ENCODE results near the gene ZMYND15. TPM values are rescaled to one million over a fixed set of nuclear protein-coding genes. Genes with fewer than 3 reads are reported as not detected.

The ZMYND15 gene
- polyA plus RNA-seq, 1 donor (not counting 4 experiments of a cell fraction or from before 2014, with no cell fraction given), result 0.25 TPM

GRCh38 chr17:4743898-4744297, 4.3 kb downstream of the ZMYND15 start:
- DNase-seq (ENCODE audit: low read depth, low spot score) (no peak), FAIRE-seq (no peak)
- Histone ChIP-seq H3K9me1 (ENCODE audit: control insufficient read depth, extremely low read depth, insufficient read depth, low read length) (no peaks in the 10 kb centered on the region), H2AFZ (ENCODE audit: control insufficient read depth, low read length) (no peak overlapping the region), H4K20me1 (ENCODE audit: control insufficient read depth, extremely low read depth, insufficient read depth, low read length) (no peaks in the 10 kb centered on the region), H3K36me3 (ENCODE audit: control insufficient read depth in 2 of 2, extremely low read depth in 1 of 2, insufficient read depth in 2 of 2, low read length in 2 of 2) (no peaks in the 10 kb centered on the region), H3K4me2 (ENCODE audit: control insufficient read depth, extremely low read depth, insufficient read depth, low read depth, low read length) (no peak overlapping the region), H3K79me2 (ENCODE audit: control insufficient read depth, insufficient read depth, low read length) (no peaks in the 10 kb centered on the region), H3K4me3 (ENCODE audit: control insufficient read depth in 2 of 3, extremely low read depth in 1 of 3, insufficient read depth in 2 of 3, low read depth in 1 of 3, low read length in 3 of 3) (no peak overlapping the region), H3K27me3 (ENCODE audit: control insufficient read depth, extremely low read depth, insufficient read depth, low read length) (peaks cover 20% of the 10 kb centered on the region), H3K9ac (ENCODE audit: control insufficient read depth, extremely low read depth, insufficient read depth, low read length) (no peak overlapping the region), H3K4me1 (ENCODE audit: control insufficient read depth, extremely low read depth, insufficient read depth, low read length) (peaks cover 4% of the 10 kb centered on the region), H3K27ac (ENCODE audit: control insufficient read depth, insufficient read depth, low read length) (no peak overlapping the region), H3K9me3 (ENCODE audit: control insufficient read depth, low read depth, low read length) (no peaks in the 10 kb centered on the region)
- dilution Hi-C loops (cut with MboI; ENCODE audit: extremely low pct_ligation_motif_present, low sequenced_read_pairs), result no loop called here
- TF ChIP-seq EZH2 (IDR thresholded peaks at IDR 0.05; ENCODE audit: low read length) (no peak), CTCF (optimal IDR thresholded peaks at IDR 0.05 in 1 of 3, IDR thresholded peaks at IDR 0.05 in 1 of 3, conservative IDR thresholded peaks at IDR 0.05 in 1 of 3; ENCODE audit: extremely low read depth in 1 of 3, insufficient read depth in 2 of 3, low read length in 3 of 3) (no peak)

GRCh38 chr17:4744999-4745969, 5.7 kb downstream of the ZMYND15 start:
- dilution Hi-C loops (cut with MboI; ENCODE audit: extremely low pct_ligation_motif_present, low sequenced_read_pairs), result no loop called here
- Histone ChIP-seq H4K20me1 (ENCODE audit: control insufficient read depth, extremely low read depth, insufficient read depth, low read length) (no peaks in the 10 kb centered on the region), H3K4me2 (ENCODE audit: control insufficient read depth, extremely low read depth, insufficient read depth, low read depth, low read length) (no peak overlapping the region), H3K9me1 (ENCODE audit: control insufficient read depth, extremely low read depth, insufficient read depth, low read length) (no peaks in the 10 kb centered on the region), H3K27ac (ENCODE audit: control insufficient read depth, insufficient read depth, low read length) (no peak overlapping the region), H3K36me3 (ENCODE audit: control insufficient read depth in 2 of 2, extremely low read depth in 1 of 2, insufficient read depth in 2 of 2, low read length in 2 of 2) (no peaks in the 10 kb centered on the region), H3K9me3 (ENCODE audit: control insufficient read depth, low read depth, low read length) (no peaks in the 10 kb centered on the region), H3K27me3 (ENCODE audit: control insufficient read depth, extremely low read depth, insufficient read depth, low read length) (peaks cover 15% of the 10 kb centered on the region), H3K9ac (ENCODE audit: control insufficient read depth, extremely low read depth, insufficient read depth, low read length) (no peak overlapping the region), H3K4me3 (ENCODE audit: control insufficient read depth in 2 of 3, extremely low read depth in 1 of 3, insufficient read depth in 2 of 3, low read depth in 1 of 3, low read length in 3 of 3) (no peak overlapping the region), H3K79me2 (ENCODE audit: control insufficient read depth, insufficient read depth, low read length) (no peaks in the 10 kb centered on the region), H2AFZ (ENCODE audit: control insufficient read depth, low read length) (no peak overlapping the region), H3K4me1 (ENCODE audit: control insufficient read depth, extremely low read depth, insufficient read depth, low read length) (no peaks in the 10 kb centered on the region)
- DNase-seq (ENCODE audit: low read depth, low spot score) (no peak), FAIRE-seq (no peak)
- TF ChIP-seq CTCF (optimal IDR thresholded peaks at IDR 0.05 in 1 of 3, IDR thresholded peaks at IDR 0.05 in 1 of 3, conservative IDR thresholded peaks at IDR 0.05 in 1 of 3; ENCODE audit: extremely low read depth in 1 of 3, insufficient read depth in 2 of 3, low read length in 3 of 3) (no peak), EZH2 (IDR thresholded peaks at IDR 0.05; ENCODE audit: low read length) (no peak)

All from keratinocyte (primary cell).